Measurements from ENCODE around the gene PPP1R1A. TPM values are rescaled to one million over a fixed set of nuclear protein-coding genes. Genes with fewer than 3 reads are reported as not detected.

Gene PPP1R1A
- total and polyA plus RNA-seq, 9 of the 15 experiments (the other 6 are each of a cell fraction or from before 2014, with no cell fraction given): not detected

DNA sequence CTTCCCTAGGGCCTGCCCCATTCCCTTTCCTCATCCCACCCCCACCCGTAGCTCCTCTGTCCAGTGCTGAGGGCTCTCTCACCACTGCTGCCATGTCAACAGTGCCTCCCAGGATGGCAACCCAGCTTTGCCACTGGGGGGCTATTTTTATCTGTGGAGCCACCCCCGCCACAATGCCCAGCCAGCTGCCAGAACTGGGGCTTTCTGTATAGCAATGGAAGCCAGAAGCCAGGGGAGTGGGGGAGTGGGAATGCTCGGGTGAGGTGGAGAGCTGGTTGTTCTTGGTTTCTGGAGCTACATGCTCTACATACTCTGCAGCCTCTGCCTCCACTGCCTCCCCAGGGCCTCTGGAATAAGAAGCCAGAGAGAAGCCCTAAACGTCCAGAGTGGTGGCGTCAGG lies 30.1 kb downstream of the PPP1R1A start (continued):
- TF ChIP-seq, protein P1, sequence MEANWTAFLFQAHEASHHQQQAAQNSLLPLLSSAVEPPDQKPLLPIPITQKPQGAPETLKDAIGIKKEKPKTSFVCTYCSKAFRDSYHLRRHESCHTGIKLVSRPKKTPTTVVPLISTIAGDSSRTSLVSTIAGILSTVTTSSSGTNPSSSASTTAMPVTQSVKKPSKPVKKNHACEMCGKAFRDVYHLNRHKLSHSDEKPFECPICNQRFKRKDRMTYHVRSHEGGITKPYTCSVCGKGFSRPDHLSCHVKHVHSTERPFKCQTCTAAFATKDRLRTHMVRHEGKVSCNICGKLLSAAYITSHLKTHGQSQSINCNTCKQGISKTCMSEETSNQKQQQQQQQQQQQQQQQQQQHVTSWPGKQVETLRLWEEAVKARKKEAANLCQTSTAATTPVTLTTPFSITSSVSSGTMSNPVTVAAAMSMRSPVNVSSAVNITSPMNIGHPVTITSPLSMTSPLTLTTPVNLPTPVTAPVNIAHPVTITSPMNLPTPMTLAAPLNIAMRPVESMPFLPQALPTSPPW (CRISPR knock-in tag; IDR thresholded peaks at IDR 0.05): no peak
- TF ChIP-seq, protein P2, sequence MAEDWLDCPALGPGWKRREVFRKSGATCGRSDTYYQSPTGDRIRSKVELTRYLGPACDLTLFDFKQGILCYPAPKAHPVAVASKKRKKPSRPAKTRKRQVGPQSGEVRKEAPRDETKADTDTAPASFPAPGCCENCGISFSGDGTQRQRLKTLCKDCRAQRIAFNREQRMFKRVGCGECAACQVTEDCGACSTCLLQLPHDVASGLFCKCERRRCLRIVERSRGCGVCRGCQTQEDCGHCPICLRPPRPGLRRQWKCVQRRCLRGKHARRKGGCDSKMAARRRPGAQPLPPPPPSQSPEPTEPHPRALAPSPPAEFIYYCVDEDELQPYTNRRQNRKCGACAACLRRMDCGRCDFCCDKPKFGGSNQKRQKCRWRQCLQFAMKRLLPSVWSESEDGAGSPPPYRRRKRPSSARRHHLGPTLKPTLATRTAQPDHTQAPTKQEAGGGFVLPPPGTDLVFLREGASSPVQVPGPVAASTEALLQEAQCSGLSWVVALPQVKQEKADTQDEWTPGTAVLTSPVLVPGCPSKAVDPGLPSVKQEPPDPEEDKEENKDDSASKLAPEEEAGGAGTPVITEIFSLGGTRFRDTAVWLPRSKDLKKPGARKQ (CRISPR knock-in tag; IDR thresholded peaks at IDR 0.05): no peak
- TF ChIP-seq DNMT1 (IDR thresholded peaks at IDR 0.05) (no peak), ZNF79 (CRISPR knock-in tag; IDR thresholded peaks at IDR 0.05; ENCODE audit: low read depth) (no peak), ELF1 (tag; IDR thresholded peaks at IDR 0.05) (no peak), PRMT5 (CRISPR knock-in tag; IDR thresholded peaks at IDR 0.05) (no peak), YBX1 (IDR thresholded peaks at IDR 0.05) (no peak), NR4A1 (CRISPR knock-in tag; IDR thresholded peaks at IDR 0.05) (no peak), NR4A1 (tag; IDR thresholded peaks at IDR 0.05) (no peak)
- TF ChIP-seq, protein P3, sequence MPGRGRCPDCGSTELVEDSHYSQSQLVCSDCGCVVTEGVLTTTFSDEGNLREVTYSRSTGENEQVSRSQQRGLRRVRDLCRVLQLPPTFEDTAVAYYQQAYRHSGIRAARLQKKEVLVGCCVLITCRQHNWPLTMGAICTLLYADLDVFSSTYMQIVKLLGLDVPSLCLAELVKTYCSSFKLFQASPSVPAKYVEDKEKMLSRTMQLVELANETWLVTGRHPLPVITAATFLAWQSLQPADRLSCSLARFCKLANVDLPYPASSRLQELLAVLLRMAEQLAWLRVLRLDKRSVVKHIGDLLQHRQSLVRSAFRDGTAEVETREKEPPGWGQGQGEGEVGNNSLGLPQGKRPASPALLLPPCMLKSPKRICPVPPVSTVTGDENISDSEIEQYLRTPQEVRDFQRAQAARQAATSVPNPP (IDR thresholded peaks at IDR 0.05; ENCODE audit: borderline replicate concordance, insufficient read depth, insufficient read length): no peak
- TF ChIP-seq, protein P4, sequence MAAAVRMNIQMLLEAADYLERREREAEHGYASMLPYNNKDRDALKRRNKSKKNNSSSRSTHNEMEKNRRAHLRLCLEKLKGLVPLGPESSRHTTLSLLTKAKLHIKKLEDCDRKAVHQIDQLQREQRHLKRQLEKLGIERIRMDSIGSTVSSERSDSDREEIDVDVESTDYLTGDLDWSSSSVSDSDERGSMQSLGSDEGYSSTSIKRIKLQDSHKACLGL (CRISPR knock-in tag; IDR thresholded peaks at IDR 0.05; ENCODE audit: borderline replicate concordance, poor library complexity, severe bottlenecking): no peak
